NCI-H2081 treated with DMSO at 0.1 percent for 48 hours (cell line): ENCODE data around the gene TNF.
"Not testable (repeated sequence)": the region's sequence is repeated elsewhere in the genome, so short reads cannot be mapped to it uniquely, and the experiment has no call there.

Source experiments
- DNase-seq: peaks from one replicate; lab custom pipeline; 2025; lab: John Stamatoyannopoulos, UW

The TNF gene

GRCh38 chr6:31544676-31545075 is 30.7 kb upstream of the TNF start:
- no peak for DNase-seq

GRCh38 chr6:31545291-31545690 is 30.1 kb upstream of the TNF start:
- DNase-seq, result no peak

DNA sequence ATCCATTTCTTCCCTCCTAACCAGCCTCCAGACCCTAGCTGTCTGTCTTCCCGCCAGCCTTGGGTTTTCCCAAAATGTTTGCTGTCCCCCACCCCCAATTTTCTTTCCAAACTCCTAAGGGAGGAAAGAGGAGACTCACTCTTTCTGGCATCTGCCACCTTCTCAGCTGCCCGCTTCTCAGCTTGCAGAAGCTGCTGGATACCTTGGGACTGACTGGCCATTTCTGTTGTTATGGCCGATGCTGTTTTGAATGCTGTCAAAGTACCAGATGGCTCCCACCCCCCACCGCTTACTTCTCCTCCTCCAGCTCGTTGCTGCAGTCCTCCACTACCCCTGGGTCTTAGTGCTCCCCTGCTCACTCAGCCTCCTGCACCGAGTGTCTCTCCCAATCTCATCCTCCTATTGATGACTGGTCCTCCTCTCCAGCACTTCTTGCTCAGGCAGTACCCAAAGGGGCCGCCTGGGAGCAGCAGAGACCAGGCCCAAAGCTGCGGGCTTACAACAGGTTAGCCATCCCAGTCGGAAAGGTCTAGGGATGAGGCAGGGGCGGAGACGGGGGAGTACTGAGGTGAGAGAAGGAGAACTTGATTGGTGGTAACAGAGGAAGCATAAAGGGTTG is 28.9 kb upstream of the TNF start, which contains the start of gene ATP6V1G2:
TSS of gene ATP6V1G2 (minus strand) at position 270 of the 619 bp plus-strand sequence. CDS start at position 221, 49 bp downstream.
- DNase-seq, result peak; percentile 80

GRCh38 chr6:31546958-31547726 is 28.2 kb upstream of the TNF start, which contains the start of gene NFKBIL1:
Gene NFKBIL1, plus strand, starts transcription at chr6:31547608. Its CDS starts 87 bp downstream, at chr6:31547695.
- peak; percentile 87 for DNase-seq

- no peak for DNase-seq
Measured at GRCh38 chr6:31547727-31548543, 27.4 kb upstream of the TNF start.

DNA sequence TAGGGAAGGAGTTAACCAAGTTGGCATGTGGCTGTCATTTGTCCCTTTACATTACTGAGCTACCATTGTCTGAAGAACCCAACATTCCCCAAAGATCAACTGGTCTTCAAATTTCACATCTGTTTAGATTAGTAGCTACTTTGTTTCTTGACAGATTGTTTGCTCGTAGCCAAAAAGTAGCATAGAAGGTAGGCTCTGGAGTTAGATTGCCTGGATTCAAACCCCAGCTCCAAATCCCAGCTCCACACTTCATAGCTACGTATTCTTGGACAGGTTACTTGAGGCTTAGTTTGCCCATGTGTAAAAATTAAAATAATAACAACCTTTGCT is 26.9 kb upstream of the TNF start:
- DNase-seq, result no peak

DNA sequence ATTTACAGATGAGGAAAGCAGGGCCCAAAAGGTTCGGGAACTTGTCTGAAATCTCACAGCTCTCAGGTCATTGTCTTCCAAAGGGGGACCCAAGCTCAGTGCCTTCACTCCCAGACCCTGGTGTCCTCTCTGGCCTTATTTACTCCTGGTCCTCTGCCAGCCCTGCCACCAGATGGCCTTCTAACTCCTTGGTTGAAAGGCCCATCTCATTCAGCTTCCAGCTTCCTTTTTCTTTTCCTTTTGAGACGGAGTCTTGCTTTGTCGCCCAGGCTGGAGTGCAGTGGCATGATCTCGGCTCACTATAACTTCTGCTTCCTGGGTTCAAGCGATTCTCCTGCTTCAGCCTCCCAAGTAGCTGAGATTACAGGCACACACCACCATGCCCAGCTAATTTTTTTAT is 24.0 kb upstream of the TNF start:
- not testable (repeated sequence) for DNase-seq

- DNase-seq, result no peak
Measured at GRCh38 chr6:31556307-31556706, 19.1 kb upstream of the TNF start.

DNA sequence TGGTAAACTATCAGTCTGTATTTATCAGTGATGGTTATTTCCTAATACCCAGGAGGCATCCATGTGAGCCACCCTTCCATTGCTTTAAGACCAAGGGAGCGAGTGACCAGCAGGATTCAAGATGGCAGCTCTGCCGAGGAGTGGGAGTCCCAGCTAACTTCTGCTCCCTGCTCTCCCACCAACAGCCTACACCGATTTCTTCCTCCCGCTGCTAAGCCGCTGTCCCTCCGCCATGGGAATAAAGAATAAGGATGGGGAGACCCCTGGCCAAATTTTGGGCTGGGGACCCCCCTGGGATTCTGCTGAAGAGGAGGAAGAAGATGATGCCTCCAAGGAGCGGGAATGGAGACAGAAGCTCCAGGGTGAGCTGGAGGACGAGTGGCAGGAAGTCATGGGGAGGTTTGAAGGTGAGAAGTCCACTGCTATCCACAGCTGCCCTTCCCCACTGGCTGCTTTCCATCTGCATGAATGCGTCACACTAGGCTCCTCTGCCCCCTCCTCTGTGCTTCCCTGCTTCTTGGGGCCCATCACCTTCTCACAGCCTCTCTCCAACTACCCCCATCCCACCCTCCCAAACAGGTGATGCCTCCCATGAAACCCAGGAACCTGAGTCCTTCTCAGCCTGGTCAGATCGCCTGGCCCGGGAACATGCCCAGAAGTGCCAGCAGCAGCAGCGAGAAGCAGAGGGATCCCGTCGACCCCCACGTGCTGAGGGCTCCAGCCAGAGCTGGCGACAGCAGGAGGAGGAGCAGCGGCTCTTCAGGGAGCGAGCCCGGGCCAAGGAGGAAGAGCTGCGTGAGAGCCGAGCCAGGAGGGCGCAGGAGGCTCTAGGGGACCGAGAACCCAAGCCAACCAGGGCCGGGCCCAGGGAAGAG is 17.7 kb upstream of the TNF start:
- DNase-seq, result no peak

GRCh38 chr6:31558318-31558625 is 17.1 kb upstream of the TNF start:
- no peak for DNase-seq

- DNase-seq, result no peak
Measured at GRCh38 chr6:31558631-31559500, 16.5 kb upstream of the TNF start.

DNA sequence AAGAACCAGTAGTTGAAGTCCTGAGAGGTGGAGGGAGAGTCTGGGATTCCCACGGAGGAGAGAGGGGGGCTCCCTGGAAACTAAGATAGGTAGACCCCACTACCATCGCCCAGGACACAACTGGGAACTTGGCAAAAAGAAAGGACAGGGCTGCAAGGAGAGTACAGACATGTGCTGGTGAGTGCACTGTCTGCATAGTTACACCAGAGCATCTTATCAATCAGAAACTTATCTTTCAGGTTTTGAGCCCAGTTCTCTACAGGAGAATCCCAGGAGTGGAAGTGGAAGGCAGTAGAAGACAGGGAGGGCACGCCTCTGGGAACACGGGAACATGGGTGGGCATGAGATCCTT is 15.8 kb upstream of the TNF start:
- DNase-seq, result no peak

DNA sequence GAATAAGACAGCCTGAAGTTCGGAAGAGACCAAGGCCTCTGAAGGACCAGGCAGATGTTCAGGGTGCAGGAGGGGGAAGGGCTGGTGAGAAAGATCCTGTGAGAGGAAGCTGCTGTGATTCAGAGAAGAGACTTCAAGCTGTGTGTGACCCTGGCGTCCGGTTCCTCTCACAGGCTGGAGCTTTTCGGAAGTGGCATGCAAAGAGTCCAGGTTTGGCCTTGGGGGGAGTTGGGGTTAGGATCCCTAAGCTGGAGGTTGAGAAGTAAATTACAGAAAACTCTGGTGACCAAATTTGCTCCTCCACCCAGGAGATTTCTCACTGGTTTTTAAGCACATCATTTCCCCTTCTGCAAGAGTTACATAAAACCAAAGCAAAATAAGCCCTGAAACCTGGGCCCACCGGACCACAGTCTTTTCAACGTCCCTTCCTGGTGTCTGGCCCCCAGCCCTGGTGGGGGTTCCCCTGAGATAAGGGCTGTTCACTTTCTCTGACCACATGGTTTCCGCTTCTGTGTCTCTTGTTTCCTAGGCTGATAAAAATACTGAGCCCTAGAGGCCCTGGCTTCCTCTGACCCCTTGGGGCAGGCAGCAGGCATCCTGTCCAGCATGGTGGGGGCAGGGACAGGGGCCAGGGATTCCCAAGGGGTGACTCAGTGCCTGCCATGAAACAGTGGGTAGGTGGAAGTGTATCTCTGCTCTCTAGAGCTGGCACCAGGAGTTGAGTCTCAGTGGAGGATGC is 15.2 kb upstream of the TNF start:
- no peak for DNase-seq

DNA sequence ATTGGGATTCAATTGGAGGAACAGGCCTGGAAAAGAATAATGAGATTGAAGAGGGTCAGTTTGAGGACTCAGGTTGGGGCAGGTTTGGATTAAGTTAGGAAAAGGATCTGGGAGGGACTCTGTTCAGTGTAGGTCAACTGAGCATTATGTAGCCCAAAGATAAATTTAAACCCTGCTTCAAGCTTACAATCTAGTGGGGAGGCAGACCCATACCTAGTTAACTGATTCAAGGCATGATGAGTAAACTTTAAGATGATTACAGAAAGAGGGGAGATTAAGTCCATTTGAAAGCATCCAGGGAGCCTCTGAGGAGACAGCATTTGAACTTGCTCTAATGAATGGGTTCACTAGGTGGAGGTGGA is 14.7 kb upstream of the TNF start:
- DNase-seq, result no peak

DNA sequence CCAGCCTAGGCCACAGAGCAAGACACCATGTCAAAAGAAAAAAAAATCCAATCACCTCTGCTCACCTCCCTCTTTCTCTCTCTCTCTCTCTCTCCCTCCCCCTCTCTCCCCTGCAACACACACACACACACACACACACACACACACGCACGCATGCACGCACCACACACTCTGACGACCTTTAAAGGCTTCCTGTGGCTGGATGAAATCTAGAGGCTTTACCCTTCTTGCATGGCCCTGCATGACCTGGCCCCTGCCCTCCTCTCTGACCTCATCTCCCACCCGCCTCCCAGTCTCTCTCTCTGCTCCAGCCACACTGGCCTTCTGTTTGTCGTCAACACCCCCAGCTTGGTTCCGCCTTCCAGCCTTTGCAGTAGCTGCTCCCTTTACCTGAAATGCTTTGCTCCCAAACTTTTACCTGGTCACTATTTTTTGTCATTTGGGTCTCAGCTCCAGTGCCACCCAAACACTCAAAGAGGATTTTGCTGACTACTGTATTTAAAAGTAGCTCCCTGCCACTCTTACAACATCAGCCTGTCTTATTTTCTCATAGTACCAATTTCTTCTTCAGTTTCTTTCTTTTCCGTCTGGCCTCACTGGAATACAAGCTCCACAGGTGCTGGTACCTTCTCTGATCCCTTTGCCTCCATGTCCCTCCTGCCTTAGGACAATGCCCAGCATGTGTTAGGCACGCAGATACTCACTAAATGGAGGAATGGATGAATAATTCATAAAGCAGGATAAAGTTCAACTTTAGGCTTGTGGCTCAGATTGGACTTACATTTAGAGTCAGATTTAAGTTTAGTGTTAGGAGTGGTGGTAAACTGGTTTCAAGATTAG is 7.6 kb upstream of the TNF start:
- DNase-seq, result no peak

DNA sequence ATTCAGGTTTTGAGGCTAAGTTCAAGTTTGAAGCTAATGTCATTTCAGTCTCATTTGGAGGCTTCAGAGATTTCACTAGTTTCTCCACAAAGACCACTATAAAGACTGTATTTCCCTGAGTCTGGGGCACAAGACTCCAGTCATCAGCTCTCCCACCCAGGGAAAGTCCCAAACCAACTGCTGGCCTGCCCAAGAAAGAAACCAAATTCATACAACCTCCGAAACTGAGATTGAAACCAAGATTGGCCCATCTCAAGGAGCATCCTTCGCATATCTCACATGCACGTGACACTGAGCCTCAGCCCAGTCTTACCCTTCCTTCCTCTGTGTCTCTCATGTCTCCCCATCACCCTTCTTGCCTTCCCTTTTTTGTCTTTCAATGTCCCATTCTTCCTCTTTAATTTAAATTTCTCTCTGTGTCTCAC is 6.8 kb upstream of the TNF start:
- no peak for DNase-seq

- DNase-seq, result no peak
Measured at GRCh38 chr6:31569861-31570536, 5.4 kb upstream of the TNF start.

GRCh38 chr6:31572041-31572911 is 3.1 kb upstream of the TNF start, which contains the start of gene LTA:
Gene LTA, plus strand, starts transcription at chr6:31572289. Its CDS starts 454 bp downstream, at chr6:31572743.
- no peak for DNase-seq
